Fibroblast of villous mesenchyme (primary cell): ENCODE measurements around the gene PLAC1. TPM values are rescaled to one million over a fixed set of nuclear protein-coding genes. Genes with fewer than 3 reads are reported as not detected.

Source experiments
- DNase-seq: peaks from one replicate; pipeline ENCODE4 v3.0.0-alpha.2; 2010; ENCODE audit warnings: low read depth
- H3K4me3 ChIP-seq: 2 replicates; pipeline ENCODE4 v1.5.1; 2011; ENCODE audit warnings: low read depth, mild to moderate bottlenecking, low read length
- total RNA-seq: library from RNA; depleted of rRNA; stranded (reverse); fragments of >200 nt; gene quantifications from 2 replicates; pipeline ENCODE4 v1.2.3, GENCODE V29; 2012
- TF ChIP-seq, protein P1 (sequence below): IDR thresholded peaks from 2 replicates; pipeline ENCODE4 v1.5.1; 2012; ENCODE audit warnings: low read depth, mild to moderate bottlenecking, low read length; ENCODE audit not compliant: insufficient read depth

PLAC1 gene
- total RNA-seq, 1 donor: 0.43 TPM

DNA sequence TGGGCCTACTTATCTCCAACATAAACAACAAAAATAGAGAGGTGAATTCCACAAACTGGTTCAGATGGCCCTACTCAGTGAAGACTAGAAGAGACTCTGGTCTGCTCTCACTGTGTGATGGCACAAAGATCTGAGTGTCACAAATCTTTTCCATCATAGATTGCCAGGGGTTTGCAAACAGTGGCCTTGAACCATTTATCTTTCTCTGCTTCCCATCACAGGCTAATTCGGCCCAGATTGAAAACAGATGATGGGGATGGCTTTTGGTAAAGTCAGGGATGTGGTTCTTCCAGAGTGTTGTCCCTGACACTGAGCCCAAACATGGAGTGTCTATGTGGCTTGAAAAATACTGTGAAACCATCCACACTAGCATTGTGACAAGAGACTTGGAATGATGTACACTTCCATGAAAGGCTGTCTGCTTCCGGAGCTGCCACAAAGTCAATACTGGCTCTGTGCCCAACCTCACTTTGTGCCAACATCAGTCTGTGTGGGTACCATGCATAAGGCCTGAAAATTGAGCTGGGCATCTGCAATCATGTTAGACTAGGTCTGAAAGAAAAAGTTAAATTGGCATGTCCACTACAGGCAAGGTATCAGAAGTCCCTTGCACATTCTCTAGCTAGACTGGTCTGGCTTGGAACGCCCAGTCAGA is 25.2 kb upstream of the PLAC1 start:
- no peak overlapping the region for H3K4me3 ChIP-seq
- DNase-seq: no peak
- TF ChIP-seq, protein P1, sequence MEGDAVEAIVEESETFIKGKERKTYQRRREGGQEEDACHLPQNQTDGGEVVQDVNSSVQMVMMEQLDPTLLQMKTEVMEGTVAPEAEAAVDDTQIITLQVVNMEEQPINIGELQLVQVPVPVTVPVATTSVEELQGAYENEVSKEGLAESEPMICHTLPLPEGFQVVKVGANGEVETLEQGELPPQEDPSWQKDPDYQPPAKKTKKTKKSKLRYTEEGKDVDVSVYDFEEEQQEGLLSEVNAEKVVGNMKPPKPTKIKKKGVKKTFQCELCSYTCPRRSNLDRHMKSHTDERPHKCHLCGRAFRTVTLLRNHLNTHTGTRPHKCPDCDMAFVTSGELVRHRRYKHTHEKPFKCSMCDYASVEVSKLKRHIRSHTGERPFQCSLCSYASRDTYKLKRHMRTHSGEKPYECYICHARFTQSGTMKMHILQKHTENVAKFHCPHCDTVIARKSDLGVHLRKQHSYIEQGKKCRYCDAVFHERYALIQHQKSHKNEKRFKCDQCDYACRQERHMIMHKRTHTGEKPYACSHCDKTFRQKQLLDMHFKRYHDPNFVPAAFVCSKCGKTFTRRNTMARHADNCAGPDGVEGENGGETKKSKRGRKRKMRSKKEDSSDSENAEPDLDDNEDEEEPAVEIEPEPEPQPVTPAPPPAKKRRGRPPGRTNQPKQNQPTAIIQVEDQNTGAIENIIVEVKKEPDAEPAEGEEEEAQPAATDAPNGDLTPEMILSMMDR: no peak

DNA sequence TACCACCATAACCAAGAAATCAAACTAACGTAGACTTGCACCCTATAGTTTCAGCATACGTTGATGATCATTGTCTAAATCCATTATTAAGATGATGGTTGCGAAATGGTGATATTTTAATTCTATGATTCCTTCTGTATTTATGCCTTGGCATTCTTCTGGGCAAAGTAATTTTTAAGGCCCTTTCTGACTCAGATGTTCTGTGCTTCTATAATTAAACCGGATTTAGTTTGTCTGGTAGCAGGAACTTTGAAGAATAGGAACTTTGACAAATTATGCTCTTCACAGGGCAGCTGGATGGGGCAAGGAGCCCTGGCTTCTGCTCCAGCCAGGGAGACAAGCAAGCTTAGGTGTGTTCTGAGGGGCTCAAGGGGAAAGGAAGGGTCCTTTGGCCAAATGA is 23.8 kb upstream of the PLAC1 start:
- no peak for DNase-seq
- TF ChIP-seq, protein P1: no peak
- no peak overlapping the region for H3K4me3 ChIP-seq

- no peak overlapping the region for H3K4me3 ChIP-seq
- no peak for DNase-seq
- TF ChIP-seq, protein P1: no peak
Measured at GRCh38 chrX:134679644-134680043, 21.4 kb upstream of the PLAC1 start.

DNA sequence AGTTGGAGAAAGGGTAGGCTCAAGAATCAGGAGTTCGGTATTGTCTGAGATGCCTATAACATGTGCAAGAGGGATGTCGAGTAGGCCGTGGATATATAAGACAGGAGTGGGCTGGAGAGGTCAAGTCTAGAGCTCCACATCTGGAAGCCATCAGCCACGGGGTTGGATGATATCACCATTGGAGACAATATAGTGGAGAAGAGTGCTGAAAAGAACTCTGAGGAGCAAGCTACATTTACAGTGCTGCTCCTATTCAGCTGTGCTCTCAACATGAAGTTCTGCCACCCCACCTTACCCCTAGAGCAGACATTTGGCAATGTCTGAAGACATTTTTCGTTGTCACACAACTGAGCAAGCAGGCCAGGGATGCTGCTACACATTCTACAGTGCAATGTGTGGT is 20.9 kb upstream of the PLAC1 start:
- peak; percentile 51 for DNase-seq
- TF ChIP-seq, protein P1: no peak

DNA sequence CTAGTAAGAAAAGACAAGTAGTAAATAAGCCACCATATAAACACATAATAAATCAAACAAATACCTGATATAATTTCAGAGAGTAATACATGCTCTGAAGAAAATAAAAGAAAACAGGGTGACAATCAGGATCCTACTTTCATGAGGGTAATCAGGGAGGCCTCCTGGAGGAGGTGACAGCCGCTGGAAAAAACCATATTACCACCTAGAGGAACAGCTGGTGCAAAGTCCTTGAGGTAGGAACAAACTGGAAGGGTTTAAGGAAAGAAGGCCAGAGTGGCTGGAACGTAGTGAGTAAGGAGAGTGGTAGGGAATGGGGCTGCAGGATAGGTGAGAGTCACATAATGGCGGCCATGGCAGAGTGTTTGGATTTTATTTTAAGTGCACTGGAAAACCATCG is 19.1 kb upstream of the PLAC1 start:
- no peak for DNase-seq
- H3K4me3 ChIP-seq: no peak overlapping the region
- TF ChIP-seq, protein P1: no peak

More for the DNA sequence above, 20.9 kb upstream of the PLAC1 start:
- H3K4me3 ChIP-seq: no peak overlapping the region

DNA sequence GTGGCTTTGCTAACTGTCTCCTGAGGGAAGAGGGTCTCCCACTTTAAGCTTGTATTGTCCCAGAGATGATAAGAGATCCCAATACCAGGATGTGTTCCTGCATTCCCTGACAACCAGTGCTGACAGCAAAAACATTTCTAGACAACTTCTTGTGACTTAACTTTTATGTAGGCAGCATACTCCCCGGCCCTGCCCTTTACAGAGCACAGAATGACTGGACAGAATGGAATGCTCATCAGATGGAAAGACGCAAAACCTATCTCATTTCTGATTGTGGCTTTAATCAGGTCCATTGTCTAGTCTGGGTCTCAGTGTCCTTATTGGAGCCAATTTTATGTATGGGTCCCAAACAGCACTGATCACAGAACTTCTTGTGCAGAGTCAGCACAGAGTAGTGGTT is 18.2 kb upstream of the PLAC1 start:
- no peak overlapping the region for H3K4me3 ChIP-seq
- TF ChIP-seq, protein P1: no peak
- DNase-seq: peak; percentile 80

GRCh38 chrX:134673123-134673522 is 14.9 kb upstream of the PLAC1 start:
- H3K4me3 ChIP-seq: no peak overlapping the region
- DNase-seq: no peak
- TF ChIP-seq, protein P1: no peak
